Sigmoid colon (tissue), 7 donors: Measurements from ENCODE around the gene HPS5. TPM values are rescaled to one million over a fixed set of nuclear protein-coding genes. Genes with fewer than 3 reads are reported as not detected.

ENCODE experiments used
- DNase-seq: peaks from one replicate; pipeline ENCODE4 v3.0.0-alpha.2; 2019
- H3K27ac ChIP-seq, 4 donors: fragments of 200-600 bp; sonication (generic); one replicate each; pipeline ENCODE4 v1.5.1; 2016 to 2019; ENCODE audit warnings: mild to moderate bottlenecking in 1 of 4
- H3K27me3 ChIP-seq, 3 donors: fragments of 200-600 bp; sonication (generic); one replicate each; pipeline ENCODE4 v1.5.1; 2019; ENCODE audit warnings: mild to moderate bottlenecking in 1 of 3
- H3K36me3 ChIP-seq, 4 donors: fragments of 200-600 bp; sonication (generic); one replicate each; pipeline ENCODE4 v1.5.1; 2016 to 2019
- H3K4me1 ChIP-seq, 4 donors: fragments of 200-600 bp; sonication (generic); one replicate each; pipeline ENCODE4 v1.5.1; 2017 to 2019
- H3K4me3 ChIP-seq, 4 donors: fragments of 200-600 bp; sonication (generic); one replicate each; pipeline ENCODE4 v1.5.1; 2017 to 2019; ENCODE audit warnings: mild to moderate bottlenecking in 2 of 4, moderate library complexity in 1 of 4
- H3K9me3 ChIP-seq, 4 donors: fragments of 200-600 bp in 3 of 4; sonication (generic) in 3 of 4; one replicate each; pipeline versions ENCODE4 v1.5.1 to v1.6.1; 2013 to 2019
- EP300 ChIP-seq, 4 donors: sonication (generic); formaldehyde crosslinking; IDR thresholded peaks; one replicate each; pipeline ENCODE4 v1.6.1; 2017; ENCODE audit warnings: antibody characterized with exemption in 4 of 4
- POLR2A ChIP-seq, 2 donors: fragments of 450-650 bp; IDR thresholded peaks; one replicate each; pipeline ENCODE4 v1.6.1; 2016; ENCODE audit warnings: antibody characterized with exemption in 2 of 2, mild to moderate bottlenecking in 2 of 2, moderate library complexity in 2 of 2
- POLR2AphosphoS5 ChIP-seq, 4 donors: sonication (generic); formaldehyde crosslinking; IDR thresholded peaks; one replicate each; pipeline ENCODE4 v1.6.1; 2017; ENCODE audit warnings: antibody characterized with exemption in 4 of 4
- WGBS, 2 donors: extraction: QIAGEN DNeasy Blood & Tissue Kit; methylation state at CpG; one replicate each; pipeline ENCODE4 v1.1.7; 2013; 5-methylcytosine and 5-hydroxymethylcytosine counted together
- intact Hi-C: fragments of 100-400 bp; cut with DNase I; formaldehyde crosslinking; loops from one replicate; pipeline ENCODE4 v1.15.1; 2023
- polyA plus RNA-seq, 3 donors: library from polyadenylated mRNA; stranded (reverse); fragments of 200-250 nt; gene quantifications; one replicate each; pipeline ENCODE4 v1.2.3, GENCODE V29; 2013
- total RNA-seq, 4 donors: library from RNA; depleted of rRNA; stranded (reverse); fragments of >200 nt; gene quantifications; one replicate each; pipeline ENCODE4 v1.1.0, GENCODE V29; 2016
- TF ChIP-seq, protein P1 (sequence below), 4 experiments: fragments of 450-650 bp in 3 of 4; fragments of 200-600 bp in 1 of 4; IDR thresholded peaks; one replicate each; pipeline ENCODE4 v1.5.1; 2016 to 2019; ENCODE audit warnings: antibody characterized with exemption in 4 of 4, mild to moderate bottlenecking in 3 of 4, moderate library complexity in 2 of 4
- donor health status: healthy with polysubstance abuse.
- donor health status: Bipolar disorder and iron deficiency.
- donor health status: healthy.

Gene HPS5
- total and polyA plus RNA-seq, 7 donors: 4.2 to 28.5 (median 17.7) TPM

DNA sequence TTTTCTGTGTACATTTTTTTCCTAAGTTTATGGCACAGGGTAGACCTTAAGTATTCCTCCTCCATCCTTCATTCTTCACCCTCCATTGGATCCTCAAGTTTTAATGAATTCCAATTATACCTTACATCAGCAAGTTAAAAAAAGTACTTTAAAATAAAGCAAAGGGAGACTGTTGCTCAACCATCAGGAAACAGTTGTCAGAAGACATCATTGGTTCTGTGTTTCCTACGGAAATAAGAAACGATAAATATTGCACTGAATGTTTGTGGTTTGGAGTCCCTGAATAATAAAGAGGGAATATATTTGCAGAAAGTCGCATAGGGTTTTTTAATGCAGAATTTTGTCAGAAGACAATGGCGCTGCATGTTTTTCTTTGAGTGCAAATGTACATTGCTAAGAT lies 44.3 kb upstream of the HPS5 start:
- Histone ChIP-seq H3K9me3 (no peaks in the 10 kb centered on the region), H3K4me3 (no peak overlapping the region), H3K27ac (no peak overlapping the region), H3K27me3 (no peaks in the 10 kb centered on the region), H3K4me1 (no peaks in the 10 kb centered on the region), H3K36me3 (peaks cover 8 to 59% (median 29%) of the 10 kb centered on the region in 4 donors)
- intact Hi-C loops: no loop called here
- 66 to 91% methylated on average over 4 of the region's 4 CpGs for WGBS, 2 donors
- DNase-seq: no peak
- TF ChIP-seq POLR2A (IDR thresholded peaks at IDR 0.05): no peak

DNA sequence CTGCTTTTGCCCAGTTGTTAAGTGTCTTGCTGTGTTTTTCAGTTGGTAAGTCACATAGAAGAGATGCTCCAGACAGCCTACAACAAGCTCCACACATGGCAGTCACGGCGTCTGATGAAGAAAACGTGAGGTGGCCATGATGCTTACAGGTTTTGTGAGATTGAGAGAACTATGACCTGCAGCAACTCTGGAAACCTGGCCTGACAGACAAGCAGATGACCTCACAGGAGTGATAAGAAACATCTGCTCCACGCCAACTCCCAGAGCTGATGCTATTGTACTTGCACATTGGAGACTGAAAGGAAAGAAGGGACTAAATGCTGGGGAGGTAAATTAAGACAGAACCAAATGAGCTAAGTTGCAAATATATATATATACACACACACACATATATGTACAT lies 43.8 kb upstream of the HPS5 start:
- Histone ChIP-seq H3K9me3 (no peaks in the 10 kb centered on the region), H3K4me1 (no peaks in the 10 kb centered on the region), H3K27ac (no peak overlapping the region), H3K27me3 (no peaks in the 10 kb centered on the region), H3K36me3 (peaks cover 12 to 65% (median 35%) of the 10 kb centered on the region in 4 donors), H3K4me3 (no peak overlapping the region)
- intact Hi-C loops: no loop called here
- 90 to 94% methylated on average over 4 of the region's 4 CpGs for WGBS, 2 donors
- TF ChIP-seq, protein P1, sequence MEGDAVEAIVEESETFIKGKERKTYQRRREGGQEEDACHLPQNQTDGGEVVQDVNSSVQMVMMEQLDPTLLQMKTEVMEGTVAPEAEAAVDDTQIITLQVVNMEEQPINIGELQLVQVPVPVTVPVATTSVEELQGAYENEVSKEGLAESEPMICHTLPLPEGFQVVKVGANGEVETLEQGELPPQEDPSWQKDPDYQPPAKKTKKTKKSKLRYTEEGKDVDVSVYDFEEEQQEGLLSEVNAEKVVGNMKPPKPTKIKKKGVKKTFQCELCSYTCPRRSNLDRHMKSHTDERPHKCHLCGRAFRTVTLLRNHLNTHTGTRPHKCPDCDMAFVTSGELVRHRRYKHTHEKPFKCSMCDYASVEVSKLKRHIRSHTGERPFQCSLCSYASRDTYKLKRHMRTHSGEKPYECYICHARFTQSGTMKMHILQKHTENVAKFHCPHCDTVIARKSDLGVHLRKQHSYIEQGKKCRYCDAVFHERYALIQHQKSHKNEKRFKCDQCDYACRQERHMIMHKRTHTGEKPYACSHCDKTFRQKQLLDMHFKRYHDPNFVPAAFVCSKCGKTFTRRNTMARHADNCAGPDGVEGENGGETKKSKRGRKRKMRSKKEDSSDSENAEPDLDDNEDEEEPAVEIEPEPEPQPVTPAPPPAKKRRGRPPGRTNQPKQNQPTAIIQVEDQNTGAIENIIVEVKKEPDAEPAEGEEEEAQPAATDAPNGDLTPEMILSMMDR (IDR thresholded peaks at IDR 0.05): no peak
- no peak for TF ChIP-seq POLR2AphosphoS5 (IDR thresholded peaks at IDR 0.05)
- no peak for TF ChIP-seq POLR2A (IDR thresholded peaks at IDR 0.05)
- no peak for TF ChIP-seq EP300 (IDR thresholded peaks at IDR 0.05)
- DNase-seq: no peak

DNA sequence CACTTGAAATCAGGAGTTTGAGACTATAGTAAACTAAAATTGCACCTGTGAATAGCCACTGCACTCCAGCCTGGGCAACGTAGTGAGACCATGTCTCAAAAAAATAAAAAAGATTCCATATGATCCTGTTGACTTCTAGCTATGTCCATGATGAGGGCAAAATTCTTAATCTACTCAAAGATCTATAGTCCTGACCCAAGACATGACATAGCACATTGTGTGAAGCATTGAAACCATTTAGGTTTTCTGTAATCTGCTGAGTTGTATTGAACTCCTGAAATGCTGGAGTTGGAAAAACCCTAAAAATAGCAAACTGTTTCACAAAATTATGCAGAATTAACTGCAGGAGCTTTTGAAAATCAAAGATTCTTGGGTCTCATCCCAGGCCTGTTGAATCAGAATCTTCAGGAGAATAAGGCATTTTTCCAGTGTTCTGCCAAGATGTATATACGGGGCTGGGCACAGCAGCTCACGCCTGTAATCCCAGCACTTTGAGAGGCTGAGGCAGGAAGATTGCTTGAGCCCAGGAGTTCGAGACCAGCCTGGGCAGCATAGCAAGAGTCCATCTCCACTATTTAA lies 42.6 kb upstream of the HPS5 start:
- TF ChIP-seq POLR2A (IDR thresholded peaks at IDR 0.05) (no peak), EP300 (IDR thresholded peaks at IDR 0.05) (no peak), POLR2AphosphoS5 (IDR thresholded peaks at IDR 0.05) (no peak)
- TF ChIP-seq, protein P1 (IDR thresholded peaks at IDR 0.05): no peak
- H3K4me1 ChIP-seq: no peaks in the 10 kb centered on the region
- no peak overlapping the region for H3K4me3 ChIP-seq
- 90 to 94% methylated on average over 4 of the region's 4 CpGs for WGBS, 2 donors
- no peak overlapping the region for H3K27ac ChIP-seq
- no peaks in the 10 kb centered on the region for H3K27me3 ChIP-seq
- no peak for DNase-seq
- intact Hi-C loops: no loop called here
- H3K9me3 ChIP-seq: no peaks in the 10 kb centered on the region
- H3K36me3 ChIP-seq: peaks cover 12 to 76% (median 40%) of the 10 kb centered on the region in 4 donors

DNA sequence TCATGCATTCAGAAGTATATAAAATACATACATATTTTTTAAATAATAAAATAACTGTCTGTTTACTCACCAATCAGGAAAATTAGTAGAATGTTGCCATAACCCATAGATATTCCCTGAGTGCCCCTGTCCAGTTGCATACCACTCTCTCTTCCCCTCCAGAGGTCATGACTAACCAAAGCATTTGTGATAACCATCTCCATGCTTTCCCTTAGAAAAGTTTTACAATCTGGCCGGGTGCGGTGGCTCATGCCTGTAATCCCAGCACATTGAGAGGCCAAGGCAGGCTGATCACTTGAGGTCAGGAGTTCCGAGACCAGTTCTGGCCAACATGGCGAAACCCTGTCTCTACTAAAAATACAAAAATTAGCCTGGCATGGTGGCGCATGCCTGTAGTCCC lies 39.2 kb upstream of the HPS5 start:
- Histone ChIP-seq H3K4me3 (no peak overlapping the region), H3K36me3 (peaks cover 21 to 96% (median 52%) of the 10 kb centered on the region in 4 donors), H3K27ac (no peak overlapping the region), H3K27me3 (no peaks in the 10 kb centered on the region), H3K4me1 (no peaks in the 10 kb centered on the region), H3K9me3 (no peaks in the 10 kb centered on the region)
- intact Hi-C loops: no loop called here
- DNase-seq: no peak
- TF ChIP-seq EP300 (IDR thresholded peaks at IDR 0.05) (no peak), POLR2A (IDR thresholded peaks at IDR 0.05) (no peak), POLR2AphosphoS5 (IDR thresholded peaks at IDR 0.05) (no peak)
- TF ChIP-seq, protein P1 (IDR thresholded peaks at IDR 0.05): no peak
- WGBS, 2 donors: 94 to 95% methylated on average over 5 of the region's 5 CpGs

DNA sequence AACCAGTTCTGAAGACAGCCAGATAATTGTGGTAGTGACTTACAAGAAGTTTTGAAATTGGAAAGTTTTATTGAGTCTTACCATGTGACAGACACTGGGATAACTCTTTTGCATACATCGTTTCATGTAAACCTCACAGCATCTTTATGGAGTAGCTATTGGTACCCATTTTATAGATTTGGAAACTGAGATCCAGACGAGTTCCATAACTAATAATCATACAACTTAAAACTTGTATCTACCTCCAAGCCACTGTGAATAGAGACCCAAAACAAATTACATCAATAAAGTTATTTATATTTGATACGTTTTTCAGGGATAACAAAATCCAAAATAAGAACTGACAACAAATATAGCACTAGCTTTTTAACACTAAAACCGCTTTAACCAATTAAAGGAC lies 36.7 kb upstream of the HPS5 start:
- Histone ChIP-seq H3K4me1 (no peaks in the 10 kb centered on the region), H3K27ac (no peak overlapping the region), H3K9me3 (no peaks in the 10 kb centered on the region), H3K4me3 (no peak overlapping the region), H3K27me3 (no peaks in the 10 kb centered on the region), H3K36me3 (peaks cover 21 to 94% (median 43%) of the 10 kb centered on the region in 4 donors)
- intact Hi-C loops: no loop called here
- 88 to 91% methylated on average over 4 of the region's 4 CpGs for WGBS, 2 donors
- DNase-seq: no peak
- TF ChIP-seq POLR2A (IDR thresholded peaks at IDR 0.05) (no peak), EP300 (IDR thresholded peaks at IDR 0.05) (no peak), POLR2AphosphoS5 (IDR thresholded peaks at IDR 0.05) (no peak)
- TF ChIP-seq, protein P1 (IDR thresholded peaks at IDR 0.05): no peak
